ENCODE measurements around the gene LRP1.

Gene LRP1

GRCh38 chr12:57175428-57176138 lies 47.3 kb downstream of the LRP1 start:
- no peak for DNase-seq (ENCODE audit: low spot score)

GRCh38 chr12:57176139-57176477 lies 47.8 kb downstream of the LRP1 start:
- no peak for DNase-seq (ENCODE audit: low spot score)

DNA sequence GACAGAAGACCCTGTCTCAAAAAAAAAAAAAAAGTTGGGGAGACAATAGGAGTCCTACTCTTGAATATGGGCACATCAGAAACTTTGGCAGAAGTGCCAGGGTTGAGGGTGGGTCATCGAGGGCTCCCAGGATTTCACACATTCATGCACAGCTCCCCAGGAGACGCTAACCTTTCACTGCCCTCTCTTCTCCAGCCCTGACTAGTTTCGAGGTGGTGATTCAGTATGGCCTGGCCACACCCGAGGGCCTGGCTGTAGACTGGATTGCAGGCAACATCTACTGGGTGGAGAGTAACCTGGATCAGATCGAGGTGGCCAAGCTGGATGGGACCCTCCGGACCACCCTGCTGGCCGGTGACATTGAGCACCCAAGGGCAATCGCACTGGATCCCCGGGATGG lies 48.6 kb downstream of the LRP1 start:
- no peak for DNase-seq (ENCODE audit: low spot score)

DNA sequence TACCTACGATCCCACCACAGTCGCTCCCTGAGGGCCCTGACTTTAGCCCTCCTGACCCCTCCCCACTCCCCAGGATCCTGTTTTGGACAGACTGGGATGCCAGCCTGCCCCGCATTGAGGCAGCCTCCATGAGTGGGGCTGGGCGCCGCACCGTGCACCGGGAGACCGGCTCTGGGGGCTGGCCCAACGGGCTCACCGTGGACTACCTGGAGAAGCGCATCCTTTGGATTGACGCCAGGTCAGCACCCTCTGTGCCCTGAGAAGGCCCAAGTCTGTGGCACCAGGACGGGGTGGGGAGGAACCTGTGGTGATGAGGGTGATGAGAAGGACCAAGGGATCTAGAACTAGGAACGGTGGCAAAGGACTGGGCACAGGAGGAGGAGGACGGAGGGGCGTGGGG lies 49.1 kb downstream of the LRP1 start:
- DNase-seq (ENCODE audit: low spot score) = no peak

GRCh38 chr12:57178213-57178612 lies 49.9 kb downstream of the LRP1 start:
- no peak for DNase-seq (ENCODE audit: low spot score)

DNA sequence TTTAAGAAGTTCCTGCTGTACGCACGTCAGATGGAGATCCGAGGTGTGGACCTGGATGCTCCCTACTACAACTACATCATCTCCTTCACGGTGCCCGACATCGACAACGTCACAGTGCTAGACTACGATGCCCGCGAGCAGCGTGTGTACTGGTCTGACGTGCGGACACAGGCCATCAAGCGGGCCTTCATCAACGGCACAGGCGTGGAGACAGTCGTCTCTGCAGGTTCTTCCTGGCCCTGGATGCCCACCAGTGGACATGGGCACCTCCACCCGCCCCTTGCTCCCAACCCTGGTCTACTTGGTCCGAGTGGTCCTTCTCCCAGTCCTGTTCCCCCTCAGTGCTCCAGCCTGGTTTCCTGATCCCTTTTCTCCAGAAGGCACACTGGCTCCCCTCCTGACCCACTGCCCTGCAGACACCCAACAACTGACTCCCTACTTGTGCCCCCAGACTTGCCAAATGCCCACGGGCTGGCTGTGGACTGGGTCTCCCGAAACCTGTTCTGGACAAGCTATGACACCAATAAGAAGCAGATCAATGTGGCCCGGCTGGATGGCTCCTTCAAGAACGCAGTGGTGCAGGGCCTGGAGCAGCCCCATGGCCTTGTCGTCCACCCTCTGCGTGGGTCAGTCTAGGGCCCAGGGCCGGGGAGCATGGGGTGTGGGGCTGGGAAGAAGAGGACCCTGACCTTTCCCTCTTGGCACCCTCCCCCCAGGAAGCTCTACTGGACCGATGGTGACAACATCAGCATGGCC lies 51.2 kb downstream of the LRP1 start:
- DNase-seq (ENCODE audit: low spot score) = no peak

DNA sequence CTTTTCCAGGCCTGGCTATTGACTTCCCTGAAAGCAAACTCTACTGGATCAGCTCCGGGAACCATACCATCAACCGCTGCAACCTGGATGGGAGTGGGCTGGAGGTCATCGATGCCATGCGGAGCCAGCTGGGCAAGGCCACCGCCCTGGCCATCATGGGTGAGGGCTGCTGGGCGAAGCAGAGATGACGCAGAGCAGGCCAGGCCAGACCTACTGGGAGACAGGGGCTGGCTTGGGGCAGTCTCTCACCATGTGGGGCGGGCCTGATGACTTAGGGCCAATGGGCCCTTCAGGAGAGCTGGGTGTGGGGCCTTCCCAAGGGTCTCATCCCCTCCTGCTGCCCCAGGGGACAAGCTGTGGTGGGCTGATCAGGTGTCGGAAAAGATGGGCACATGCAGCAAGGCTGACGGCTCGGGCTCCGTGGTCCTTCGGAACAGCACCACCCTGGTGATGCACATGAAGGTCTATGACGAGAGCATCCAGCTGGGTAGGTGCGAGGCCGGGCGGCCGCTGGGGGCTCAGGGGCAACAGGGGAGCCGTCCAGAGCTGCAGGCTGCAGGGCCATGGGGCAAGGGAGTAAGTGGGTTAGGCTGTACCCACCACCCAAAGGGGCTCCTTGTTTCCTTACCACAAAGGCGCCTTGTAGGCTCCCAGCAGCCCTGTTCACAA lies 52.2 kb downstream of the LRP1 start:
- no peak for DNase-seq (ENCODE audit: low spot score)

DNA sequence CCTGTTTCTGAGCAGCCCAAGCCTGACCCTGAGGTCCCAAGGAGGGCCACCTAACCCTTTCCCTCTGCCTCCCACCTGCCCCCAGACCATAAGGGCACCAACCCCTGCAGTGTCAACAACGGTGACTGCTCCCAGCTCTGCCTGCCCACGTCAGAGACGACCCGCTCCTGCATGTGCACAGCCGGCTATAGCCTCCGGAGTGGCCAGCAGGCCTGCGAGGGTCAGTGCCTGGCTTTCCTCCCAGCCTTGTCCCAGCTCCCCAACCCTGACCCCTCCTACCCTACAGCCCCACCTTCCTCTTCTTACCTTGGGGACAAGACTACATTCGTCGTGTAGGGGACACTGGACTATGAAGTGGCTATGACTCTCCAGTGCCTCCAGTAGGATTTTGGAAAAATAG lies 52.8 kb downstream of the LRP1 start:
- no peak for DNase-seq (ENCODE audit: low spot score)

- DNase-seq (ENCODE audit: low spot score) = no peak
Measured at GRCh38 chr12:57181561-57182155, 53.4 kb downstream of the LRP1 start.

- peak; percentile 79 for DNase-seq (ENCODE audit: low spot score)
Measured at GRCh38 chr12:57182918-57183575, 54.8 kb downstream of the LRP1 start.

DNA sequence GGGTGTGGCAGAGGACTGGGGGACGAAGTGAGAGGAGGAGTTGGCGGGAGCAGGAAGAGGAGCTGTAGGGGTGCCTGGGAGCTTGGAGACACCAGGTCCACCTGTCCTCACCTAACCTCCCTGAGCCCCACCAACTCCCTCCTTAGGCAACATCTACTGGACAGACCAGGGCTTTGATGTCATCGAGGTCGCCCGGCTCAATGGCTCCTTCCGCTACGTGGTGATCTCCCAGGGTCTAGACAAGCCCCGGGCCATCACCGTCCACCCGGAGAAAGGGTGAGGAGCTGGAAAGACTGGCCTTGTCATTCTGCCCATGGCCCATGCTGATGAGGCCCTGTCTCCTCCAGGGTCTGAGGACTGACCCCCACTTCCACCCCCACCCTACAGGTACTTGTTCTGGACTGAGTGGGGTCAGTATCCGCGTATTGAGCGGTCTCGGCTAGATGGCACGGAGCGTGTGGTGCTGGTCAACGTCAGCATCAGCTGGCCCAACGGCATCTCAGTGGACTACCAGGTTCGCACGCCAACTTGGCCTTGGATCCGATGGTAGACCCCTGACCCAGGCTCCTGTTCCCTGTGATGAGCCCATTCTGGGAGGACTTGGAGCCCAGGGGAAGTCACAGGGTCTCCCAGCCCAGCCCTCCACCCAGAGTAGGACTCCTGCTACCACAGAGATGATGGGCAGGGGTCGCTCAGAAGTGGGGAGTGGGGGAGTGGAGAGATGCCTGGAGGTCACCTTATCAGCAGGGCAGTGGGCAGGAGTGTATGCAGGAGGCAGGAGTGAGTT lies 55.8 kb downstream of the LRP1 start:
- DNase-seq (ENCODE audit: low spot score) = no peak

GRCh38 chr12:57185403-57185802 lies 57.1 kb downstream of the LRP1 start:
- DNase-seq (ENCODE audit: low spot score) = no peak

DNA sequence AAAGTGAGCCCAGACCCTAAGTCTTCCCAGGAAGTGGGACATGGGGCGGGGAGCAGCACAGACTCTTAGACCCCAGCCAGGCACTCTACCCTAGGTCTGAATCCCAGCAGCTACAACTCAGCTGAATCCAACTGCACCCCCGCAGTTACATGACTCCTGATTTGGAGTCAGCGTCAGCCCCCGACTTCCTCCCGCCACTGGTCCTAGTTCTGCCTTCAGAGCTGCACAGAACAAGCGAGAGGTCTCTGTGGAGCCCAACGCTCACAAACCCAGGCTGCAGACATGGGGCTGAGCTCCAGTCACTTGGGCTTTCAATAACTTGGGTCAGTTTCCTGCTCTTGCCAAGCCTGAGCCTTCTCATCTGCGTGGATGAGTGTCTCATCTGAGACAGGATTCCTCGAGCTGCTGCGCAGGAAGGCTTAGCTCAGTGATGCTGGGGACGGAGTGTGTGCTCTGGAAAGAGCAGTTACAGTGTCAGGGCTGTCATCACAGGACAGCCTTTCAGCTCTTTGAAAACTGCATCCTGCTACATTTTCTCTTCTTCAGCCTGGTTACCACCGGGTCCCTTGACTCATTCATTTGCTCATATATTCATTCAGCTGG lies 57.7 kb downstream of the LRP1 start:
- DNase-seq (ENCODE audit: low spot score) = no peak

DNA sequence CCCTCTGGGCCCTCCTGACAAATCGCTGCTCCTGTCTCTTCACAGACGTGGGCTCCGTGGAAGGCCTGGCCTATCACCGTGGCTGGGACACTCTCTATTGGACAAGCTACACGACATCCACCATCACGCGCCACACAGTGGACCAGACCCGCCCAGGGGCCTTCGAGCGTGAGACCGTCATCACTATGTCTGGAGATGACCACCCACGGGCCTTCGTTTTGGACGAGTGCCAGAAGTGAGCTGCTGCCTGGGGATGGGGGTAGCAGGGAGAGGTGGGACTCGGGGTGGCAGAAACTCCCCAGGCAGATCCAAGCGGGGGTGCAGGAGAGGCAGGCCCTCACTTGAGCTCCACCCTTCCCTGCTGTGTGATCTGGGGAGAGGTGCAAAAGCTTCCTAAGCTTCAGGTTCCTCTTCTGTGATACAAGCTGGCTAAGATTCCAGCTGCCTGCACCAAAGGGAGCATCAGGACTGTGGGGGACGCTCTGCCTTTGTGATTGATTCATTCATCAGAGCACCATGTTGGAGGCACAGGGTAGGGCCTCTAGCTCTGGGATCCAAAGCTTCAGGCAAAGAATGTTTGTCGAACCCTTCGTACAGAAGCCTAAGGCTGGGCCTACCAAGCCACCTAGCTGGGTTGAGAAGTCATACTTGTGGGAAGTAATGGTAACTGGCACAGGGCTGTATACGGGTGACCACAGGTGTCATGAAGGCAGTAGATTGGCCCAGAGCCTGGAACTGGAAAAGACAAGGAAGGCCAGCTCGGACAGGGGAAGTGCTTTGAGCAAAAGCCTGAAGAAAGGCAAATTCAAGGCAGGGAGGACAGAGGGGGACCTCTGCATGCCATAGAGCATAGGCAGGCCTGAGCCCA lies 59.2 kb downstream of the LRP1 start:
- no peak for DNase-seq (ENCODE audit: low spot score)

DNA sequence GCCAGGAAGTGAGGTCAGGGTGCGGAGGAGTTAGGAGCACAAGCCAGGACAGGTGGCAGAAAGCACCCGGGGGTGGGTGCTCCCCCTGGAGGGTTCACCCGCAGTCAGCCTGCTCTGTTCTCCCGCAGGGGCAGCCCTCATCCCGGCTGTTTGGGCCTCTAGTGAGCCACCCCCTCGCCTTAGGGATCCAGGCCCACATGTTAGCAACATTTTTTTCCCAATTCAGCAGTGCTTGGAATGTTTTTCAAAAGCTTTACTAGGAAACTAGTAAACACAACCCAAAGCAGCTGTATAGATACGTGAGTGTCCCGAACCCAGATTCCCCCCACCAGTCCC lies 59.8 kb downstream of the LRP1 start:
- DNase-seq (ENCODE audit: low spot score) = no peak

DNA sequence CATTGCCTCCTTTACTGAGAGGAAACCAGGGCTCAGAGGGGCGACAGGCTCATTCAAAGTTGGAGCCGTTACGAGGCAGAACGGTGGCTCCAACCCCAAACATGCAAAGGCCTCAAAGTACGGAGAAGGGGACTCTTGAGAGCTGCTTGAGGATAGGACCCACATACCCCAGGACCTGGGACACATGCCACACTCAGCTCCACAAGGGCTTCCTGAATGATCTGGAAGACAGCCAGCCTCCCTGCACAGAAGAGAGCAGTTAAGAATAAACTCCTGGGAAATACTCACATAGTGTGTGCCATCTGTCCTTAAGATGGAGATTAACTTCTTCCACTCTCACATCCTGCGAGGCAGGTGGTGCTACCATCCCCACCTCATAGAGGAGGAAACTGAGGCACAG lies 61.8 kb downstream of the LRP1 start:
- no peak for DNase-seq (ENCODE audit: low spot score)

- DNase-seq (ENCODE audit: low spot score) = no peak
Measured at GRCh38 chr12:57190821-57191220, 62.5 kb downstream of the LRP1 start.

- DNase-seq (ENCODE audit: low spot score) = no peak
Measured at GRCh38 chr12:57191410-57191809, 63.1 kb downstream of the LRP1 start.

- no peak for DNase-seq (ENCODE audit: low spot score)
Measured at GRCh38 chr12:57192920-57193319, 64.6 kb downstream of the LRP1 start.

GRCh38 chr12:57193706-57194245 lies 65.5 kb downstream of the LRP1 start:
- no peak for DNase-seq (ENCODE audit: low spot score)

Measured in NAMALWA (cell line).